PC-3 (cell line): Measurements from ENCODE around the gene SFTPD. TPM values are rescaled to one million over a fixed set of nuclear protein-coding genes. Genes with fewer than 3 reads are reported as not detected.

Experiments
- ATAC-seq: fragments of 200-7000 bp; cut with Tn5 transposase; 2 replicates; pipeline ENCODE4 v1.9.1; 2020; ENCODE audit warnings: mild to moderate bottlenecking, moderate library complexity
- BruUV-seq: library from RNA; stranded (reverse); fragments of 400-500 nt; replicated peaks from 2 replicates; lab custom pipeline; 2021; lab: Mats Ljungman, UMichigan
- CTCF ChIA-PET: fragments of 300-600 bp; sonication (Branson Sonifier 250); formaldehyde crosslinking; loops from one replicate; lab custom pipeline; 2022; ENCODE audit warnings: antibody characterized with exemption; lab: Charles Lee
- POLR2A ChIA-PET: fragments of 300-600 bp; sonication (Branson Sonifier 250); formaldehyde crosslinking; loops from one replicate; lab custom pipeline; 2022; ENCODE audit warnings: antibody characterized with exemption; ENCODE audit not compliant: unreplicated experiment; lab: Charles Lee
- DNase-seq: peaks from one replicate; pipeline ENCODE4 v3.0.0-alpha.2; 2015
- H2AFZ ChIP-seq: fragments of 300-600 bp; sonication (generic); 2 replicates; pipeline ENCODE4 v1.6.0; 2016; ENCODE audit warnings: antibody characterized with exemption, low read length
- H3F3A ChIP-seq: fragments of 300-600 bp; sonication (generic); one replicate; pipeline ENCODE4 v1.6.0; 2017; ENCODE audit warnings: antibody characterized with exemption, low read length, control low read depth, mild to moderate bottlenecking; ENCODE audit not compliant: unreplicated experiment
- H3K27ac ChIP-seq: fragments of 300-600 bp; sonication (generic); 2 replicates; pipeline ENCODE4 v1.5.1; 2016; ENCODE audit warnings: mild to moderate bottlenecking, low read length
- H3K27me3 ChIP-seq: fragments of 300-600 bp; sonication (generic); 2 replicates; pipeline ENCODE4 v1.6.1; 2016; ENCODE audit warnings: low read length, mixed read lengths
- H3K36me3 ChIP-seq: fragments of 300-600 bp; sonication (generic); 2 replicates; pipeline ENCODE4 v1.6.1; 2016; ENCODE audit warnings: low read depth, mixed run types, low read length, mixed read lengths
- H3K4me1 ChIP-seq: fragments of 300-600 bp; sonication (generic); 2 replicates; pipeline ENCODE4 v1.5.1; 2016; ENCODE audit warnings: low read length; ENCODE audit not compliant: insufficient read depth
- H3K4me2 ChIP-seq: fragments of 300-600 bp; sonication (generic); 2 replicates; pipeline ENCODE4 v1.6.0; 2016; ENCODE audit warnings: low read length
- H3K4me3 ChIP-seq: fragments of 300-600 bp; sonication (generic); 2 replicates; pipeline ENCODE4 v1.5.1; 2016; ENCODE audit warnings: mild to moderate bottlenecking, low read length, mixed read lengths
- H3K79me2 ChIP-seq: fragments of 300-600 bp; sonication (generic); 2 replicates; pipeline ENCODE4 v1.6.1; 2017; ENCODE audit warnings: low read length, mixed read lengths
- H3K9ac ChIP-seq: fragments of 300-600 bp; sonication (generic); 2 replicates; pipeline ENCODE4 v1.6.0; 2016; ENCODE audit warnings: mild to moderate bottlenecking, low read length
- H3K9me2 ChIP-seq: fragments of 300-600 bp; sonication (generic); replicated peaks from 2 replicates; pipeline ENCODE4 v1.6.1; 2016; ENCODE audit warnings: mixed run types, low read length, mixed read lengths
- H3K9me3 ChIP-seq: fragments of 300-600 bp; sonication (generic); 2 replicates; pipeline ENCODE4 v1.6.1; 2016; ENCODE audit warnings: low read length, mixed read lengths
- H4K20me1 ChIP-seq: fragments of 300-600 bp; sonication (generic); 2 replicates; pipeline ENCODE4 v1.6.1; 2016; ENCODE audit warnings: low read length, mixed read lengths
- EZH2 ChIP-seq: fragments of 300-600 bp; sonication (generic); IDR thresholded peaks from one replicate; pipeline ENCODE4 v1.6.1; 2017; ENCODE audit warnings: antibody characterized with exemption, mild to moderate bottlenecking, low read length; ENCODE audit not compliant: unreplicated experiment
- EZH2phosphoT487 ChIP-seq: fragments of 300-600 bp; sonication (generic); IDR thresholded peaks from 2 replicates; pipeline ENCODE4 v1.6.1; 2018; ENCODE audit warnings: mild to moderate bottlenecking, antibody characterized with exemption, low read length, borderline replicate concordance
- intact Hi-C: fragments of 100-400 bp; cut with micrococcal nuclease; formaldehyde crosslinking; loops from 2 replicates; pipeline ENCODE4 v1.9.0; 2023
- total RNA-seq: library from RNA; depleted of rRNA; stranded (reverse); fragments of >200 nt; gene quantifications from 2 replicates; pipeline ENCODE4 v1.2.3, GENCODE V29; 2014
- TF ChIP-seq, protein P1 (sequence below): fragments of 300-600 bp; sonication (generic); conservative IDR thresholded peaks from 2 replicates; pipeline ENCODE4 v1.5.1; 2017; ENCODE audit warnings: antibody characterized with exemption, low read depth, mild to moderate bottlenecking, low read length

Gene SFTPD
- total RNA-seq, 1 experiment from 2014 or later = not detected

DNA sequence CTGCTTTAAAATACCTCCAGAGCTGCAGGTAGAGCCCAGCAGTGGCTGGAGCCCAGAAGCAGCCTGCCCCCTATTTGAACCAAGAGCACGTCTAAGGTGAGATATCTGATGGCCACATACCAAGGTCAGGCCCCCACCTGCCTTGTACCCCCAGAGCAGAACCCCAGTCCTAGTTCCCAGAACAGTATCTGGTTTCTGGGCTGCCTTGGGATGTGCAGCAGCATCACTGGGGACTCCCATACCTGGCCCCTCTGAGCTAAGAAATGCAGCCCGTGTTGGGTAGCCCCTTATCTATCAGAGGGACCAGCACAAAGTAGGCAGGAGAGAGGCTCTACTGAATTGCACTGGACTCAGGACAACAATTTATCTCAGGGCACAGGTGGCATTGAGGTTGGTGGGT is 8.9 kb downstream of the SFTPD start:
- Histone ChIP-seq H3K4me3 (no peak overlapping the region), H3K9me2 (no peaks in the 10 kb centered on the region), H3K4me1 (no peaks in the 10 kb centered on the region; the same call in 1 of the 2 replicates), H3K9me3 (no peaks in the 10 kb centered on the region), H3K27ac (no peak overlapping the region), H3F3A (no peaks in the 10 kb centered on the region), H3K4me2 (no peak overlapping the region), H2AFZ (no peak overlapping the region), H3K79me2 (no peaks in the 10 kb centered on the region), H3K36me3 (no peaks in the 10 kb centered on the region), H4K20me1 (no peaks in the 10 kb centered on the region), H3K9ac (no peak overlapping the region), H3K27me3 (peaks cover 54% of the 10 kb centered on the region)
- TF ChIP-seq, protein P1, sequence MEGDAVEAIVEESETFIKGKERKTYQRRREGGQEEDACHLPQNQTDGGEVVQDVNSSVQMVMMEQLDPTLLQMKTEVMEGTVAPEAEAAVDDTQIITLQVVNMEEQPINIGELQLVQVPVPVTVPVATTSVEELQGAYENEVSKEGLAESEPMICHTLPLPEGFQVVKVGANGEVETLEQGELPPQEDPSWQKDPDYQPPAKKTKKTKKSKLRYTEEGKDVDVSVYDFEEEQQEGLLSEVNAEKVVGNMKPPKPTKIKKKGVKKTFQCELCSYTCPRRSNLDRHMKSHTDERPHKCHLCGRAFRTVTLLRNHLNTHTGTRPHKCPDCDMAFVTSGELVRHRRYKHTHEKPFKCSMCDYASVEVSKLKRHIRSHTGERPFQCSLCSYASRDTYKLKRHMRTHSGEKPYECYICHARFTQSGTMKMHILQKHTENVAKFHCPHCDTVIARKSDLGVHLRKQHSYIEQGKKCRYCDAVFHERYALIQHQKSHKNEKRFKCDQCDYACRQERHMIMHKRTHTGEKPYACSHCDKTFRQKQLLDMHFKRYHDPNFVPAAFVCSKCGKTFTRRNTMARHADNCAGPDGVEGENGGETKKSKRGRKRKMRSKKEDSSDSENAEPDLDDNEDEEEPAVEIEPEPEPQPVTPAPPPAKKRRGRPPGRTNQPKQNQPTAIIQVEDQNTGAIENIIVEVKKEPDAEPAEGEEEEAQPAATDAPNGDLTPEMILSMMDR = no peak
- TF ChIP-seq EZH2phosphoT487 (no peak), EZH2 (no peak)
- ATAC-seq = no peak
- no peak for DNase-seq
- ChIA-PET CTCF (no interaction called here), POLR2A (no interaction called here)
- intact Hi-C loops = no loop called here
- BruUV-seq = no TSS peak

DNA sequence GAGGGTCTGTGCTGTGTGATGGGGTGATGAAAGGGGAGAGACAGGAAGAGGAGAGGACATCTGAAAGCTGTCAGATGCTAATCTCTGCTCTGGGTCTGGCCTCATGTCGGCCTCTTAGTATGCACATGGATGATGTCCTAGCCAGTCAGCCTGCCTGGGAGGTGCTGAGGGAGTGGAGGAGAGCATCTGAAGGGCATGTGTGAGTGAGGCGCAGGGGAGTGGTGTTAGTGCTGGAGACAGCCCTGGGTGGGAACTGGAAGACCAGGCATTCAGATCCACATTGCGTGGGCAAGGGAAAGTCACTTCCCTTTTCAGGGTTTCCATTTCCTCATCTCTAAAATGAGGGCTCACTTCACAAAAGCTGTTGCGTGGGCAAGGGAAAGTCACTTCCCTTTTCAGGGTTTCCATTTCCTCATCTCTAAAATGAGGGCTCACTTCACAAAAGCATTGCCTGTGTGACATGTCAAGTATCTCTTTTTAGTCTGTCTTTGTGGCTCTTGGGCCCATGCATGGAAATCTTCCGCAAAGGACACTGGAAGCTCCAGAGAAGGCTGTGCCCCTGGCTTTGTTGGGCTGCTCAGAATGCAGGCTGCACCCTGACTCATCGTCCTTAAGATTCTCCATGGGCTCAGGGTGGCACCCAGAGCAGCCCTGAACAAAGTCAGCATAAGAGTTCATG is 10.0 kb downstream of the SFTPD start:
- no peak for DNase-seq
- Histone ChIP-seq H3F3A (no peaks in the 10 kb centered on the region), H3K36me3 (no peaks in the 10 kb centered on the region), H3K4me1 (peaks cover 7% of the 10 kb centered on the region; the same call in 1 of the 2 replicates), H4K20me1 (no peaks in the 10 kb centered on the region), H3K9me2 (no peaks in the 10 kb centered on the region), H3K4me3 (no peak overlapping the region), H3K79me2 (no peaks in the 10 kb centered on the region), H3K27me3 (peaks cover 43% of the 10 kb centered on the region), H2AFZ (no peak overlapping the region), H3K4me2 (no peak overlapping the region), H3K9ac (no peak overlapping the region), H3K9me3 (no peaks in the 10 kb centered on the region), H3K27ac (no peak overlapping the region)
- intact Hi-C loops = no loop called here
- ATAC-seq = no peak
- BruUV-seq = no TSS peak
- CTCF ChIA-PET = no interaction called here
- POLR2A ChIA-PET = no interaction called here
- TF ChIP-seq EZH2 = no peak
- TF ChIP-seq, protein P1 = no peak
- TF ChIP-seq EZH2phosphoT487 = no peak

DNA sequence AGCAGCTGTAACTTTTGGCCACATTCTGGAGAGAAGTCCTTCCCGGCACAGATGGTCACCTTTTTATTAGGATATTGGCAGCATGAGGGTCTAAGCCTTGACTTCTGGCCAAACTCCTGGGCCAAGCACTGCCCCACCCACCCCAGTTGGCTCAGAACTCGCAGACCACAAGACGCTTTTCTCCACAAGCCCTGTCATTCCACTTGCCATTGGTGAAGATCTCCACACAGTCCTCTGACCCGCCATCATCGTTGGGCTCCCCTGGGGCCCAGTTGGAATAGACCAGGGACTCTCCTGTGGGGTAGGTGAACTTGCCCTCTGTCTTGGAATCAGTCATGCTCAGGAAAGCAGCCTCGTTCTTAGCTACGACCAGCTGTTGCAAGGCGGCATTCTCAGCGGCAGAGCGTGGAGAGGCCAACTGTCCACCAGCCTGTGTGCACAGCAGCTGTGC is 11.2 kb downstream of the SFTPD start:
- POLR2A ChIA-PET = no interaction called here
- intact Hi-C loops = no loop called here
- peaks cover 13% of the 10 kb centered on the region for H3K4me1 ChIP-seq
- H3K9me3 ChIP-seq = no peaks in the 10 kb centered on the region
- H3K27me3 ChIP-seq = peaks cover 32% of the 10 kb centered on the region; the same call in 1 of the 2 replicates
- no peak overlapping the region for H3K4me3 ChIP-seq
- TF ChIP-seq EZH2phosphoT487 = no peak
- TF ChIP-seq EZH2 = no peak
- TF ChIP-seq, protein P1 = no peak
- no peak overlapping the region for H3K27ac ChIP-seq
- H3K9ac ChIP-seq = no peak overlapping the region
- no peak overlapping the region for H3K4me2 ChIP-seq
- H2AFZ ChIP-seq = no peak overlapping the region
- CTCF ChIA-PET = no interaction called here
- no peaks in the 10 kb centered on the region for H3K36me3 ChIP-seq
- no TSS peak for BruUV-seq
- no peaks in the 10 kb centered on the region for H3F3A ChIP-seq
- no peaks in the 10 kb centered on the region for H3K79me2 ChIP-seq
- DNase-seq (no peak), ATAC-seq (no peak)
- H4K20me1 ChIP-seq = no peaks in the 10 kb centered on the region
- H3K9me2 ChIP-seq = no peaks in the 10 kb centered on the region
